Skeletal muscle cell (primary cell): Measurements from ENCODE around the gene ANKRD13B.
"Not testable (repeated sequence)": the region's sequence is repeated elsewhere in the genome, so short reads cannot be mapped to it uniquely, and the experiment has no call there.

Source experiments
- DNase-seq: peaks from one replicate; pipeline ENCODE4 v3.0.0-alpha.2; 2010; ENCODE audit warnings: low read depth
- H3K4me3 ChIP-seq: 2 replicates; pipeline ENCODE4 v1.5.1; 2011; ENCODE audit warnings: low read depth, mild to moderate bottlenecking, control low read depth, low read length, moderate library complexity

The ANKRD13B gene

GRCh38 chr17:29592850-29593551 is at the start of gene ANKRD13B:
Gene ANKRD13B (plus strand): TSS chr17:29593132. CDS start chr17:29593622, 490 bp downstream.
- peak within 1 kb of the TSS; percentile 62 for H3K4me3 ChIP-seq

GRCh38 chr17:29544066-29544465 is 48.9 kb upstream of the ANKRD13B start:
- no peak for DNase-seq
- no peak overlapping the region for H3K4me3 ChIP-seq

More at GRCh38 chr17:29592850-29593551, at the start of gene ANKRD13B:
- DNase-seq: no peak

- no peak overlapping the region for H3K4me3 ChIP-seq
- no peak for DNase-seq
Observed at GRCh38 chr17:29546085-29546484, 46.8 kb upstream of the ANKRD13B start.

- DNase-seq: no peak
- no peak overlapping the region for H3K4me3 ChIP-seq
Observed at GRCh38 chr17:29546830-29547229, 46.1 kb upstream of the ANKRD13B start.

DNA sequence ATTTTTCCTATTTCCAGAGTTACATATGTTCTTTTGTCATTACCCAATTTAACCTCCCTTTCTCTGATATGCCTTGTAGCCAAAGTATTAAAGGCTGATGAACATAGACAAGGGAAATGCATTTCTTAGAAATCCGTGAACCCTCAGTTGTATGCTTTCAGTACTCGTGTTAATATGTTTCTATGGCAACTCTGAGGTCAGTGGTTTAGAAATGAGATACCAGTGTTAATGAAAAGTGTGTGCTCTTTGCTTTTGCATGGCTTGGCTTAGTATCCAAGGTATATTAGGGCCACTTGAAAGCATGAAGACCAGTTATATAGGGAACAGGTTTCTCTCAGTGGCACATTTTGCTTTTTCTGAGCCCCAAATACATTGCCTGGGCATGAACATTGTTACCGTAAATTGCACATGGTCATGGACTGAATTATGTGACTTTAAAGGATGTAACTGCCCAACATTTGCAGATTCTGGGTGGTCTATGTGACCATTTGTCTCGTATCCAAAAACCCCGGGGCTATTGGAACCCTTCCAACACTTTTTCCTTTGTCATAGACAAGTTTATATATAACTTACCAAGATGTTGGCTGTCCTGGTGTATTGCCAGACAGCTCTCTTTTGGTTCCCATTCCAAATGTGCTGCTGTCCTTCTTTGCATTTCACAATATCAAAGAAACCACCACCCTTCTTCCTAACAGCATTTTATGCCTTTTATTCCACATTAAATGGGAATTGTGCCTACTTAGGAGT is 43.6 kb upstream of the ANKRD13B start:
- no peak for DNase-seq

GRCh38 chr17:29555840-29556239 is 37.1 kb upstream of the ANKRD13B start:
- no peak overlapping the region for H3K4me3 ChIP-seq
- DNase-seq: no peak

More for the DNA sequence above, 43.6 kb upstream of the ANKRD13B start:
- H3K4me3 ChIP-seq: no peak overlapping the region

DNA sequence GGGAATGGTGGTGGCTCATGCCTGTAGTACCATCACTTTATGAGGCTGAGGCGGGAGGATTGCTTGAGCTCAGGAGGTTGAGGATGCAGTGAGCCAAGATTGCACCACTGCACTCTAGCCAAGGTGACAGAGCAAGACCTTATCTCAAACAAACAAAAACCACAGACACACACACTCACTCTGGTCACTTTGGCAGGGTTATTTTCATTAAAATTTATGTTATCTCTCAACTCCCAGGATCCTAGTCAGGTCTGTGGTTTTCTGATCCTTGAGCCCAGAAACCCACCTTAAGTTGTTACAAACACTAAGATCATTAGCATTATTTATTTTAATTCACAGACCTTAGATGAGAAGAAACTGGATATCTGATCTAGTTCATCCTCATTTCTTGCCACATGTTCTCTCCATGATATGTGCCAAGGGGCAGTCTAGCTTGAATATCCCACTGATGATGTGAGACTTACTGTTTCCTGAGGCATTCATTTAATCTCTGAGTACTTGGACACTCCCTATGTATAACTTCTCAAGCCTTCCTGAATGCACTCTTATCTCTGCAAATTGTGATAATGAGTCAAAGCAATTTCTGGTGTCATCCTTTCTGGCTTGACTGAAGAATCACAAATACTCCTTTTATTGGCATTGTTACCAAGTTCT is 35.7 kb upstream of the ANKRD13B start:
- H3K4me3 ChIP-seq: no peak overlapping the region
- no peak for DNase-seq

- DNase-seq: no peak
Observed at GRCh38 chr17:29557739-29558116, 35.2 kb upstream of the ANKRD13B start.

GRCh38 chr17:29558139-29558538 is 34.8 kb upstream of the ANKRD13B start:
- H3K4me3 ChIP-seq, DNase-seq: not testable (repeated sequence)

More at GRCh38 chr17:29557739-29558116, 35.2 kb upstream of the ANKRD13B start:
- H3K4me3 ChIP-seq: no peak overlapping the region

DNA sequence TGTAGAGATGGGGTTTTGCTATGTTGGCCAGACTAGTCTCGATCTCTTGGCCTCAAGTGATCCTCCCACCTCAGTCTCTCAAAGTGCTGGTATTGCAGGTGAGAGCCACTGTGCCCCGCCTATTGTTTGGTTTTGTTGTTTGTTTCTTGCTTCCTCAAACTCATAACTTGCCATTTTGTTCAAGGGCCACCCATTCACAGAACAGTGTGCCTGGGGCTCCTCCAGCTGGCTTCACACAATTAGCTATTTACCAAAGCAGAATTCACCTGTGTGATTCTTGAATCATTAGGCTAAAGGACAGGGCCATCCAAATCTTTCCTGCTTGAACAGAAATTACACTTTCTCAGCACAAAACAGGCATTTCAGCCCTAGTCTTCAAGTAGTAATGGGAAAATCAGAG is 33.3 kb upstream of the ANKRD13B start:
- DNase-seq: no peak
- no peak overlapping the region for H3K4me3 ChIP-seq

GRCh38 chr17:29560316-29560715 is 32.6 kb upstream of the ANKRD13B start:
- no peak for DNase-seq
- H3K4me3 ChIP-seq: no peak overlapping the region

DNA sequence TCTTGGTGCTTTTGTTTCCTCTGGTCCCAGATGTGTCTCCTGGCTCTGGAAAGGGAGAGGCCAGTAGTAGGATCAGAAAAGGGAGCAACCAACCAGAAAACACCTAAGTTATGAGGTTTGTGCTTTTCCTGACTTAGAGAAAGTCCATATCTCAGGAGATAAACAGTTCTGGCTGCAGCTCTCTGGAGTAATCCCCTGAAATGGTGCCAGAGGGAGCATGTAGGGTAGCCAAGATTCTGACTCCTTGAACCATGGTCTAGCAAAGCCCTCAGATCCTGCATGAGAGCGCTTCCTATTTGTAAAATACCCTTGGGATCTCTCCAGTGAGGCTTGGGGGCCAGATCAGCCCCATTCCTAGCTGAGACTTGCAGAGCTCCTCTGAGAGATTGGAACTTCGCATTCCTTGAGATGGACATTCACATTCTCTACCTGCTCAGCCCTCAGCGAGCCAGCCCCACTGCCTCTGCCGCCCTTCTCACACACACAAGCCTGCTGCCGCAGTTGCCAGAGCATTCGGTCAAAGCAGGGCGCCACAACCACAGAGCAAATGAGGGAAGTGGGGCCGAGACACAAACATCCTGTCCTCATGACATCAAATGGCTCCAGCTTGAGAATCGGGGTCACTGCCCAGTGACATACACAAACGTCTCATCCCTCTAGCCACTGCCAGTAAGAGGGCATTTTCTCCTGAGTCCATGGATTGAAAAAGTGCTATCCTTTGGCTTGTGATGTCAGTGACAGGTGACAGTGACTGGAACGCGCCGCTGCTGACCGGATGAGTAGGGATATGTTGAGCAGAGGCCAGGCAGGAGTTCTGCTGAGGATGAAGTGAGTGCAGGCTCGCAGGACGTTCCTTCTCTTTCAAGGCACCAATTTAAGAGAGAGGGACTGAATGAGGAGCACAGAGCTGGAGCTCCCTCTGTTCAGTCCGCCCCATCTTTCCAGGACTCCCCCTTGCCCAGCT is 31.1 kb upstream of the ANKRD13B start:
- DNase-seq: no peak

DNA sequence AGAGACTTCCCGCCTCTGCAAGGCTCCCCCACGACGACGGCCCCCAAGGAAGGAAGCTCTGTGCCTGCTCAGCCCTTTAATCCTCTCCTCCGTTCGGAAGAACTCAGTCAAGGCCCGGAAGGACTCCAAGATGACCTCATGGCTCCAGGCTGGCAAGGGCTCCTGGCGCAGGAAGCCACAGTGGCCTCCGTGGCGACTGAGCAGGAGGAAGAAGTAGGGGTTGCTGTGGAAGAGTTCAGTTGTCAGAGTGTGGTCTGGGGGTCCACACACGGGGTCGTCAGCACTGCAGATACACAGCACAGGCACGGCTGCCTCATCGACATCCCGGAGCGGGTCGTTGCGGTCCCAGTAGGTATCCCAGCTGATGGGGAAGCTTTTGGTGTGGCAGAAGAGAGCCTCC is 30.3 kb upstream of the ANKRD13B start:
- no peak for DNase-seq
- no peak overlapping the region for H3K4me3 ChIP-seq

More for the DNA sequence above, 31.1 kb upstream of the ANKRD13B start:
- H3K4me3 ChIP-seq: no peak overlapping the region

- no peak overlapping the region for H3K4me3 ChIP-seq
- DNase-seq: no peak
Observed at GRCh38 chr17:29563816-29564215, 29.1 kb upstream of the ANKRD13B start.

GRCh38 chr17:29565643-29566472 is 27.1 kb upstream of the ANKRD13B start:
- DNase-seq: no peak
- H3K4me3 ChIP-seq: peak overlapping the region; percentile 74

GRCh38 chr17:29566473-29567303 is 26.2 kb upstream of the ANKRD13B start, which contains the start of gene ABHD15:
Gene ABHD15 (minus strand): TSS chr17:29567037. CDS start chr17:29566966, 71 bp downstream.
- no peak for DNase-seq
- H3K4me3 ChIP-seq: peak within 1 kb of the TSS; percentile 74

- peak overlapping the region; percentile 74 for H3K4me3 ChIP-seq
- no peak for DNase-seq
Observed at GRCh38 chr17:29567304-29567553, 25.7 kb upstream of the ANKRD13B start.
